Type B pancreatic cell (in vitro differentiated cells): Measurements from ENCODE around the gene ETFA. TPM values are rescaled to one million over a fixed set of nuclear protein-coding genes. Genes with fewer than 3 reads are reported as not detected.
A peak's percentile ranks its signal among the peaks of the same experiment; 100 is the strongest.

Experiments
- DNase-seq: peaks from one replicate; pipeline ENCODE4 v3.0.0; 2021; ENCODE audit warnings: mixed read lengths; ENCODE audit not compliant: unreplicated experiment; ENCODE audit errors: extremely low spot score
- H3K27ac Mint-ChIP-seq: 2 replicates; pipeline ENCODE4 v1.8.0; 2021; ENCODE audit warnings: mild to moderate bottlenecking, mixed read lengths
- H3K27me3 Mint-ChIP-seq: 2 replicates; pipeline ENCODE4 v1.8.0; 2021; ENCODE audit warnings: mixed read lengths
- H3K36me3 Mint-ChIP-seq: 2 replicates; pipeline ENCODE4 v1.8.0; 2021; ENCODE audit warnings: mixed read lengths
- H3K4me1 Mint-ChIP-seq: one replicate; pipeline ENCODE4 v1.8.0; 2021; ENCODE audit warnings: mixed read lengths; ENCODE audit not compliant: unreplicated experiment
- H3K4me3 Mint-ChIP-seq: 2 replicates; pipeline ENCODE4 v1.8.0; 2021; ENCODE audit warnings: mild to moderate bottlenecking, mixed read lengths
- H3K9me3 Mint-ChIP-seq: 2 replicates; pipeline ENCODE4 v1.8.0; 2021; ENCODE audit warnings: mixed read lengths
- total RNA-seq: library from RNA; stranded (reverse); gene quantifications from 2 replicates; pipeline ENCODE4 v1.2.1, GENCODE V29; 2021; ENCODE audit warnings: low replicate concordance
- TF ChIP-seq, protein P1 (sequence below): fragments of 200-600 bp; sonication (generic); conservative IDR thresholded peaks from 2 replicates; pipeline ENCODE4 v1.5.0; 2021; ENCODE audit warnings: antibody characterized with exemption, mild to moderate bottlenecking

The ETFA gene
- total RNA-seq, 1 donor from 2014 or later: 149 TPM

DNA sequence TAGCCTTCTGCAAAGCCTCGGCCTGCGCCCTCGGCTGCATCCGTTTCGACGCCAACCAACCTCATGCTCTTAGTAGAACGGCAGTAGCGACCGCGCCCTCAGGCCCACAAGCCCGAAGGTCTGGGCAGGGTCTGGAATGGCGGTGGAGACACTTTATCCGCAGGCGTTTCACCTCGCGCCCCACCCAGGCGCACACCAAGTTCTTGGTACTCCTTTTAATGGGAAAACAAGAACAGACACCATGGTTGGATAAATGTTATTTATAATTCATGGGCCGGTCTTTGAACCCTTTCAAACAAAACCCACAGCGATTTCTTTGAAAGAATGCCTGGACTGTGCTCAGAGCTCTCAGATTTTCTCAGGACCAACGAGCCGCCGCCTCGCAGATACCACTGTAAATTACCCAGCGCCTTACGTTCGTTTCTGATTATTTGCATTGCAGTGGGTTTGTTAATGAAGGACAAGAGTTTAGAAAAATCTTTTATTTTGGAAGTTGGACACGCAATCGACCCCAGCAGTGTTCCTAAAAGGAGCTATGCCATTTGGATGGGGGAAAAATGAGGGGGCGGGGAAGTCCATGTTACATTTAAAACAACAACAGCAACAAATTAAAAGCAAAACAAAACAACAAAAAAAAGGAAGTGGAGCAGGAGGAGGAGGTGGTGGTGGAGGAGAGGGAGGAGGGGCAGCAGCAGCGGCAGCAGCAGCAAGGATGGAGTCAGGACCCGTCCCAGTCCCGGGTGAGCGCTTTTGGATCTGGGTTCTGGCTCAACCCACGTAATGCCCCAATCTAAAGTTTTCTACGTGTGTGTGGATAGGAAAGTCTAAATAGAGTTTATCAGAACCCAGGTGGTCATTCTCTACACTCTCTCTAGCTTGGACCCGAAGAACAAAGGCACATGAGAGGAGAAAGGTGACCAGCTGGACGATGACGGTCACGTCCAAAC, 24.3 kb upstream of the ETFA start:
- H3K4me1 Mint-ChIP-seq: peaks cover 29% of the 10 kb centered on the region
- peak overlapping the region; percentile 79 for H3K27ac Mint-ChIP-seq
- H3K9me3 Mint-ChIP-seq: peaks cover 5% of the 10 kb centered on the region
- TF ChIP-seq, protein P1, sequence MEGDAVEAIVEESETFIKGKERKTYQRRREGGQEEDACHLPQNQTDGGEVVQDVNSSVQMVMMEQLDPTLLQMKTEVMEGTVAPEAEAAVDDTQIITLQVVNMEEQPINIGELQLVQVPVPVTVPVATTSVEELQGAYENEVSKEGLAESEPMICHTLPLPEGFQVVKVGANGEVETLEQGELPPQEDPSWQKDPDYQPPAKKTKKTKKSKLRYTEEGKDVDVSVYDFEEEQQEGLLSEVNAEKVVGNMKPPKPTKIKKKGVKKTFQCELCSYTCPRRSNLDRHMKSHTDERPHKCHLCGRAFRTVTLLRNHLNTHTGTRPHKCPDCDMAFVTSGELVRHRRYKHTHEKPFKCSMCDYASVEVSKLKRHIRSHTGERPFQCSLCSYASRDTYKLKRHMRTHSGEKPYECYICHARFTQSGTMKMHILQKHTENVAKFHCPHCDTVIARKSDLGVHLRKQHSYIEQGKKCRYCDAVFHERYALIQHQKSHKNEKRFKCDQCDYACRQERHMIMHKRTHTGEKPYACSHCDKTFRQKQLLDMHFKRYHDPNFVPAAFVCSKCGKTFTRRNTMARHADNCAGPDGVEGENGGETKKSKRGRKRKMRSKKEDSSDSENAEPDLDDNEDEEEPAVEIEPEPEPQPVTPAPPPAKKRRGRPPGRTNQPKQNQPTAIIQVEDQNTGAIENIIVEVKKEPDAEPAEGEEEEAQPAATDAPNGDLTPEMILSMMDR: no peak
- H3K4me3 Mint-ChIP-seq: peak overlapping the region; percentile 82
- peaks cover 78% of the 10 kb centered on the region for H3K27me3 Mint-ChIP-seq
- DNase-seq: no peak
- peaks cover 7% of the 10 kb centered on the region for H3K36me3 Mint-ChIP-seq

DNA sequence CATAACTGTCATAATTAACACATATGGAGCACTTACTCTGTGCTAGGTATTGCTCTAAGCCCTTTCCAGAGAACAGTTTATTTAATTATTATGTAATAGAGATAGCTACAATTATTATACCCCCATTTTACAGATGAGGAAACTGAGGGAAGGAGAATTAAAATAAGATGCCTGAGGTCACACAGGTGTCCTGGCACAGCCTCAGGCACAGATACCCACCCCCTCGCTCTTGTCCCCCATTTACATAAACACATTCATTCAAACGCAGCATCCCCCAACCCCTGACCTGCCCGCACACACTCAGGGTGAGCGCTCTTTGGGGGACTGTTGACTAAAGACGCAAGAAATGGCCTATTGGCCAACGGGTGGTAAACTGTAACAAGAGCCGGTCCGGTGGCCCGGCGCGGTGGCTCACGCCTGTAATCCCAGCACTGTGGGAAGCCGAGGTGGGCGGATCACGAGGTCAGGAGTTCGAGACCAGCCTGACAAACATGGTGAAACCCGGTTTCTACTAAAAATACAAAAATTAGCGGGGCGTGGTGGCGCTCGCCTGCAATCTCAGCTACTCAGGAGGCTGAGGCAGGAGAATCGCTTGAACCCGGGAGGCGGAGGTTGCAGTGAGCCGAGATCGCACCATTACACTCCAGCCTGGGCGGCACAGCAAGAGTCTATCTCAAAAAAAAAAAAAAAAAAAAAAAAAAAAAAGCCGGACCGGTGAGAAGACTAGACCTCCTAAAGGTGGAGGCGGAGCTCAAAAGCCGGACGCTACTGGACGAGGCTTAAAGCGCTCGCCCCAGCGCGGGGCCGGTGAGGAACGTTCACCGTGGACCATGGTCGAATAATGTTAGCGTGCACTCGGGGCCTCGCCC, 23.4 kb upstream of the ETFA start:
- H3K27me3 Mint-ChIP-seq: peaks cover 75% of the 10 kb centered on the region
- no peak for DNase-seq
- peaks cover 29% of the 10 kb centered on the region for H3K4me1 Mint-ChIP-seq
- H3K4me3 Mint-ChIP-seq: peak overlapping the region; percentile 82
- TF ChIP-seq, protein P1: no peak
- peaks cover 5% of the 10 kb centered on the region for H3K9me3 Mint-ChIP-seq
- H3K27ac Mint-ChIP-seq: peak overlapping the region; percentile 79
- H3K36me3 Mint-ChIP-seq: peaks cover 7% of the 10 kb centered on the region

DNA sequence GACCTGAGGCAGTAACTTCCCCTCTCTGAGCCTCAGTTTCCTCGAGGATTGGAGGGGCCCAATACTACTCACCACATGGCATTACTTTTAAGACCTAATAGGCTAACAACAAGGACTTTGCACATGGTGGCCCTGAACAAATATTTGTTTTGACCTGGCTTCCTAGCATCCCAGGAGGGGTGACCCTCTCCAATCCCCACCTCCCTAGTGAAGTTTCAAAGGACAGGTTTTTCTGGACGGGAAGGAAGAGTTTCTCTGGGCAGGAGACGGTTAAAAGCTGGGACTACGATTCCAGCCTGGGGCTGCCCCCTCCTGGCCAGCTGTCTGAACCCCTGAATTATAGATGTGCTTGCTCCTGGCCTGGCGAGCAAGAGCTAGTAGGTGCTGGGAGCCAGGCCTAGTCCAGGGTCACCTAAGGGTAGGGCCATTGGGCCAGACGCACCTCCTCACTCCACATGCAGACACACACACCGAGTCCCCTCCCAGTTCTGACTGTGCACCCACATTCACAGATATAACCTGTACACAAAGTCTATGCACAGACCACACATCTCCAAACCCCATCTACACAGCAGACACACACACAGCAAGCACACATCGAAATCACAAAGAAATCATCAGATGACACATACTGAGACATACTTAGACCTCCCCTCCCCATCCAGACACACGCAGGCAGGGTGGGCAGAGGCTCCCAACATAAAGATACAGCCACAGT, 22.6 kb upstream of the ETFA start:
- peak overlapping the region; percentile 33 for H3K4me3 Mint-ChIP-seq
- peaks cover 7% of the 10 kb centered on the region for H3K36me3 Mint-ChIP-seq

DNA sequence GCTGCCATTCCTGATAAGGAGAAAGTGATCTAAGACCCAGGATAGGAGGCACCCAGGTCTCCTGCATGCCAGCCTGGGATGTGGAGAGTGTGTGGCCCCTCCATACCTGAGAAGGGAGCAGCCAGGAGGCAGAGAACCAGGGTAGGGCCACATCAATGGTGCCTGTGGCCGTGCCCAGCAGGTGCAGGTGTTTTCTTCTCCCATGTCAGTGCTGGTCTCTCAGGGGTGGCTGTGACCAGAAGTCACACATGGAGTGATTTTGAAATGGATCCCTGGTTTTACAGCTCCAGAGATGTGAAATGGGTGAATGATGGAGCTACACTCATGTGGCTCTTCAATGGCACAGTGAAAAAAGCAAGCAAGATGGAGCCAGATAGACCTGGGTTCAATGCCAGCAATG, 22.0 kb upstream of the ETFA start:
- Mint-ChIP-seq H3K4me3 (no peak overlapping the region), H3K36me3 (peaks cover 3% of the 10 kb centered on the region), H3K27me3 (peaks cover 72% of the 10 kb centered on the region), H3K4me1 (peaks cover 24% of the 10 kb centered on the region), H3K9me3 (peaks cover 5% of the 10 kb centered on the region), H3K27ac (no peak overlapping the region)
- TF ChIP-seq, protein P1: no peak
- DNase-seq: no peak

More for the DNA sequence above, 22.6 kb upstream of the ETFA start:
- H3K27me3 Mint-ChIP-seq: peaks cover 75% of the 10 kb centered on the region
- no peak for DNase-seq
- TF ChIP-seq, protein P1: peak; percentile 46
- H3K27ac Mint-ChIP-seq: peak overlapping the region; percentile 3
- peaks cover 29% of the 10 kb centered on the region for H3K4me1 Mint-ChIP-seq
- peaks cover 5% of the 10 kb centered on the region for H3K9me3 Mint-ChIP-seq

DNA sequence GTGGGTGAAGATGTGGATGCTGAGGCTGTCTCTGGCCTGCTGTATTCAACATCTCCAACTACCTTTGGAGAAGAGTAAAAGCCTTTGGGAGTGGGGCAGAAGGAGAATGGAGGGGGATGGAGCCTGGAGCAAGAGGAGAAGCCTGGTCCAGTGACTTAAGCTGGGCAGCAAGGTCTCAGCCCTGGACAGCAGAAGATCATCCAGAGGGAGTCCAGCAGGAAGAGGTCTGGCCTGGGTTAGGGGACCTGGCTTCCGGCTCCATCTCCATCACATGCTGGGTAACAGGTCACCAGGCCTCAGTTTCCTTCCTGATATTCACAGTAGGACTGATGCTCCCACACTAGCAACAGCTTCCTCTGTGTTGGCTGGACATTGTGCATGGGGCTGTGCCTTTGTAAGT, 21.5 kb upstream of the ETFA start:
- peaks cover 77% of the 10 kb centered on the region for H3K27me3 Mint-ChIP-seq
- H3K27ac Mint-ChIP-seq: no peak overlapping the region
- H3K4me1 Mint-ChIP-seq: peaks cover 24% of the 10 kb centered on the region
- H3K36me3 Mint-ChIP-seq: peaks cover 3% of the 10 kb centered on the region
- TF ChIP-seq, protein P1: no peak
- H3K4me3 Mint-ChIP-seq: no peak overlapping the region
- DNase-seq: no peak
- peaks cover 5% of the 10 kb centered on the region for H3K9me3 Mint-ChIP-seq
